Fibroblast of mammary gland (primary cell): Measurements from ENCODE around the gene RASA4.
"Not testable (repeated sequence)": the region's sequence is repeated elsewhere in the genome, so short reads cannot be mapped to it uniquely, and the experiment has no call there.

Experiments
- DNase-seq: peaks from one replicate; pipeline ENCODE4 v3.0.0-alpha.2; 2010; ENCODE audit warnings: low read depth
- H3K4me3 ChIP-seq: 2 replicates; pipeline ENCODE4 v1.5.1; 2011; ENCODE audit warnings: low read depth, mild to moderate bottlenecking, low read length, moderate library complexity; ENCODE audit not compliant: control insufficient read depth

The RASA4 gene

GRCh38 chr7:102611013-102611674 is 5.4 kb downstream of the RASA4 start:
- not testable (repeated sequence) for H3K4me3 ChIP-seq, DNase-seq

- H3K4me3 ChIP-seq, DNase-seq: not testable (repeated sequence)
Measured at GRCh38 chr7:102610441-102610840, 6.1 kb downstream of the RASA4 start.

GRCh38 chr7:102609734-102610133 is 6.8 kb downstream of the RASA4 start:
- not testable (repeated sequence) for DNase-seq, H3K4me3 ChIP-seq

GRCh38 chr7:102606848-102607247 is 9.7 kb downstream of the RASA4 start:
- not testable (repeated sequence) for DNase-seq, H3K4me3 ChIP-seq

- not testable (repeated sequence) for DNase-seq, H3K4me3 ChIP-seq
Measured at GRCh38 chr7:102604431-102605145, 12.0 kb downstream of the RASA4 start.

GRCh38 chr7:102602317-102602716 is 14.2 kb downstream of the RASA4 start:
- H3K4me3 ChIP-seq, DNase-seq: not testable (repeated sequence)

GRCh38 chr7:102599699-102600098 is 16.9 kb downstream of the RASA4 start:
- DNase-seq, H3K4me3 ChIP-seq: not testable (repeated sequence)

GRCh38 chr7:102596036-102596435 is 20.5 kb downstream of the RASA4 start:
- not testable (repeated sequence) for DNase-seq, H3K4me3 ChIP-seq

GRCh38 chr7:102593637-102594334 is 22.8 kb downstream of the RASA4 start:
- not testable (repeated sequence) for DNase-seq, H3K4me3 ChIP-seq

- DNase-seq, H3K4me3 ChIP-seq: not testable (repeated sequence)
Measured at GRCh38 chr7:102592477-102593019, 24.0 kb downstream of the RASA4 start.

- not testable (repeated sequence) for DNase-seq, H3K4me3 ChIP-seq
Measured at GRCh38 chr7:102589857-102590256, 26.7 kb downstream of the RASA4 start.

GRCh38 chr7:102583495-102583894 is 33.1 kb downstream of the RASA4 start:
- H3K4me3 ChIP-seq, DNase-seq: not testable (repeated sequence)

GRCh38 chr7:102581722-102582121 is 34.8 kb downstream of the RASA4 start:
- DNase-seq, H3K4me3 ChIP-seq: not testable (repeated sequence)

GRCh38 chr7:102578486-102578885 is 38.1 kb downstream of the RASA4 start:
- DNase-seq, H3K4me3 ChIP-seq: not testable (repeated sequence)

- DNase-seq, H3K4me3 ChIP-seq: not testable (repeated sequence)
Measured at GRCh38 chr7:102577315-102578240, 39.0 kb downstream of the RASA4 start.

GRCh38 chr7:102576363-102576762 is 40.2 kb downstream of the RASA4 start:
- not testable (repeated sequence) for DNase-seq, H3K4me3 ChIP-seq

GRCh38 chr7:102574607-102575006 is 41.9 kb downstream of the RASA4 start:
- not testable (repeated sequence) for DNase-seq, H3K4me3 ChIP-seq
